MCF 10A (cell line): ENCODE measurements around the gene SMYD4. TPM values are rescaled to one million over a fixed set of nuclear protein-coding genes. Genes with fewer than 3 reads are reported as not detected.
A peak's percentile ranks its signal among the peaks of the same experiment; 100 is the strongest.

Source experiments
- BruUV-seq: library from RNA; stranded (reverse); fragments of 400-500 nt; replicated peaks from 2 replicates; lab custom pipeline; 2021; lab: Mats Ljungman, UMichigan
- CTCF ChIA-PET: fragments of 300-600 bp; sonication (Branson Sonifier 250); formaldehyde crosslinking; extraction: SDS; loops from one replicate; lab custom pipeline; 2021; ENCODE audit warnings: antibody characterized with exemption, inconsistent platforms; lab: Yijun Ruan, JAX
- POLR2A ChIA-PET: fragments of 300-600, 350-650 bp; sonication (Branson Sonifier 250); formaldehyde crosslinking; extraction: SDS; loops from one replicate; lab custom pipeline; 2020; ENCODE audit warnings: antibody characterized with exemption, inconsistent platforms; lab: Yijun Ruan, JAX
- DNase-seq: peaks from one replicate; pipeline ENCODE4 v3.0.0-alpha.2; 2018; ENCODE audit not compliant: unreplicated experiment
- H3K27ac Mint-ChIP-seq: one replicate; pipeline ENCODE4 v1.8.0; 2022; ENCODE audit warnings: mild to moderate bottlenecking, low read depth, mixed read lengths; ENCODE audit not compliant: unreplicated experiment
- H3K27me3 Mint-ChIP-seq: one replicate; pipeline ENCODE4 v1.8.0; 2022; ENCODE audit warnings: mixed read lengths; ENCODE audit not compliant: insufficient read depth, unreplicated experiment
- H3K36me3 Mint-ChIP-seq: one replicate; pipeline ENCODE4 v1.8.0; 2022; ENCODE audit warnings: mild to moderate bottlenecking, moderate library complexity, mixed read lengths; ENCODE audit not compliant: insufficient read depth, unreplicated experiment
- H3K4me1 Mint-ChIP-seq: one replicate; pipeline ENCODE4 v1.8.0; 2022; ENCODE audit warnings: mixed read lengths; ENCODE audit not compliant: insufficient read depth, unreplicated experiment
- H3K4me3 Mint-ChIP-seq: one replicate; pipeline ENCODE4 v1.8.0; 2022; ENCODE audit warnings: mild to moderate bottlenecking, moderate library complexity, mixed read lengths; ENCODE audit not compliant: unreplicated experiment
- H3K9me3 Mint-ChIP-seq: one replicate; pipeline ENCODE4 v1.8.0; 2022; ENCODE audit warnings: mixed read lengths; ENCODE audit not compliant: unreplicated experiment
- intact Hi-C: fragments of 100-400 bp; cut with micrococcal nuclease; formaldehyde crosslinking; loops from 2 replicates; pipeline ENCODE4 v1.14.1; 2022
- total RNA-seq: library from RNA; stranded (reverse); gene quantifications from 2 replicates; pipeline ENCODE4 v1.2.3, GENCODE V29; 2022
- TF ChIP-seq, protein P1 (sequence below): fragments of 200-600 bp; IDR thresholded peaks from one replicate; pipeline ENCODE4 v1.8.0; 2022; ENCODE audit warnings: antibody characterized with exemption, mild to moderate bottlenecking; ENCODE audit not compliant: unreplicated experiment

SMYD4 gene
- total RNA-seq, 1 experiment from 2014 or later = 8.3 TPM

DNA sequence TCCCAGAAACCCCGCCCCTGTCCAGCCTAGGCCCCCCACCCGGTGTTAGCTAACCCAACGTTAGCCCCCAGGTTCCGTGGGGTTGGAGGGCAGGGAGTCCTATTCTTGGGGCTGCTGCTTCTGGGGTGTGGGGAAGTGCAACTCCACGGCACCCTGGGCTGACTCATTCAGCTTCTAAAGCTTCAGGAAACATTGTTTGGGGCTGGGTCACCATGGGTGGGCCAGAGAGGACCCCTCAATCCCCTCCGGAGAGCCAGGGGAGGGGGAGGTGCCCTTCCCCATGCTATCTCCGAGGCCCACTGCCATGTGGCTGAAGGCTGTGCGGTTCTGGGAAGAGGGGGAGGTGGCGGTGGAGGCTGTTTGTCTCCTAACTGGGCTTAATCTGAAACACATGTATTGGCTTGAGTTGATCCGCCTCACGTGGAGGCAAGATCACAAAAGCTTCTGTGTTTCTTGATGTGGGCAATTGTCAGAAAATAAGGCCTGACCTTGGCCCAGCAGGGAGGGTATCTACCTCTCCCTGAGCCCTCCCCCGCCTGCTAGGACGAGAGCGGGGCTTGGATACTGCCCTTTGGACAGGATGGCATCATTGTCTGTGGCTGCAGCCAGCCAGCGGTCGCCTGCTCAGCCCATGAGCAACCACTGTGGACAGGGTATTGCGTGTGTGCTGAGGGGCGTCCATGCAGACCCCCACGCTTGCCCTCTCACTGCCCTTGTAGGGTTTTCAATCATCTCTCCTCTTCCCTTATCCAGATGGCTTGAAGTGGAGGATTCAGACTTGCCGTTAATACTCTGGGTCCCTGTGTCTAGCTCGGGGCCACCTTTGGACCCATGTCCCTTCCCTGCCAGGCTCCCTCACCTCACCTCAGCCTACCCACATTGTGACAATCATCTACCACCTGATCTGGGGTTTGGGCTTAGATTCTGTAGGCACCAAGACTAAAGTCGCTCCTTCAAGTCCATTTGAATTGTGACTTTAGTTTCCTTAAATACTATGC is 66.5 kb downstream of the SMYD4 start:
- H3K4me3 Mint-ChIP-seq = no peak overlapping the region
- ChIA-PET POLR2A (interaction anchor here (0.6 to 2.6 kb wide), 9 partner anchors 7 to 226 kb away, joined by 3 to 10 read pairs (median 4); partner anchors contain the start of genes RPA1 and SMYD4), CTCF (interaction anchor here (1.1 to 1.8 kb wide), 3 partner anchors 21 to 43 kb away, joined by 3 to 6 read pairs (median 4); no protein-coding TSS in a partner anchor)
- TF ChIP-seq, protein P1, sequence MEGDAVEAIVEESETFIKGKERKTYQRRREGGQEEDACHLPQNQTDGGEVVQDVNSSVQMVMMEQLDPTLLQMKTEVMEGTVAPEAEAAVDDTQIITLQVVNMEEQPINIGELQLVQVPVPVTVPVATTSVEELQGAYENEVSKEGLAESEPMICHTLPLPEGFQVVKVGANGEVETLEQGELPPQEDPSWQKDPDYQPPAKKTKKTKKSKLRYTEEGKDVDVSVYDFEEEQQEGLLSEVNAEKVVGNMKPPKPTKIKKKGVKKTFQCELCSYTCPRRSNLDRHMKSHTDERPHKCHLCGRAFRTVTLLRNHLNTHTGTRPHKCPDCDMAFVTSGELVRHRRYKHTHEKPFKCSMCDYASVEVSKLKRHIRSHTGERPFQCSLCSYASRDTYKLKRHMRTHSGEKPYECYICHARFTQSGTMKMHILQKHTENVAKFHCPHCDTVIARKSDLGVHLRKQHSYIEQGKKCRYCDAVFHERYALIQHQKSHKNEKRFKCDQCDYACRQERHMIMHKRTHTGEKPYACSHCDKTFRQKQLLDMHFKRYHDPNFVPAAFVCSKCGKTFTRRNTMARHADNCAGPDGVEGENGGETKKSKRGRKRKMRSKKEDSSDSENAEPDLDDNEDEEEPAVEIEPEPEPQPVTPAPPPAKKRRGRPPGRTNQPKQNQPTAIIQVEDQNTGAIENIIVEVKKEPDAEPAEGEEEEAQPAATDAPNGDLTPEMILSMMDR = no peak
- no peak for DNase-seq
- BruUV-seq = no TSS peak
- no peaks in the 10 kb centered on the region for H3K4me1 Mint-ChIP-seq
- no peaks in the 10 kb centered on the region for H3K36me3 Mint-ChIP-seq
- H3K9me3 Mint-ChIP-seq = no peaks in the 10 kb centered on the region
- H3K27ac Mint-ChIP-seq = peak overlapping the region; percentile 46
- intact Hi-C loops = no loop called here
- no peaks in the 10 kb centered on the region for H3K27me3 Mint-ChIP-seq

DNA sequence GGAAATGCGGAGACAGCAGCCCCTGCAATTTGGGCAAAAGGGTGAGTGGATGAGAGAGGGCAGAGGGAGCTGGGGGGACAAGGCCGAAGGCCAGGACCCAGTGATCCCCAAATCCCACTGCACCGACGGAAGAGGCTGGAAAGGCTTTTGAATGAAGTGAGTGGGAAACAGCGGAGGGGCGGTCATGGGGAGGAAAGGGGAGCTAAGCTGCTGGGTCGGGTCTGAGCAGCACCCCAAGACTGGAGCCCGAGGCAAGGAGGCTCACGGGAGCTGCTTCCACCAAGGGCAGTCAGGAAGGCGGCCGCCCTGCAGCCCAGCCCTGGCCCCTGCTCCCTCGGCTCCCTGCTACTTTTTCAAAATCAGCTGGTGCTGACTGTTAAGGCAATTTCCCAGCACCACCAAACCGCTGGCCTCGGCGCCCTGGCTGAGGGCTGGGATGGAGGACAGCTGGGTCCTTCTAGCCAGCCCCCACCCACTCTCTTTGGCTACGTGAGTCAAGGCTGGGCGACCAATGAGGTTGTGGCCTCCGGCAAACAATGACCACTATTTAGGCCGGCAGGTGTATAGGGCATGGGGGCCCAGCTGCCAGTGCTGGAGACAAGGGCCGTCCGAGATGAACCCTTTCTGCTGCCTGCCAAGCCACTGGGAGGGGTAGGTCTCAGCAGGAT is 67.3 kb downstream of the SMYD4 start:
- no peaks in the 10 kb centered on the region for H3K27me3 Mint-ChIP-seq
- POLR2A ChIA-PET = interaction anchor here (1.2 to 1.7 kb wide), 5 partner anchors 8 to 67 kb away, joined by 3 to 6 read pairs (median 4); partner anchors contain the start of genes RPA1 and SMYD4
- no peaks in the 10 kb centered on the region for H3K36me3 Mint-ChIP-seq
- CTCF ChIA-PET = interaction anchor here (1.1 to 1.3 kb wide), 2 partner anchors 21 to 42 kb away, joined by 3 to 4 read pairs; no protein-coding TSS in a partner anchor
- BruUV-seq = no TSS peak
- no peak overlapping the region for H3K4me3 Mint-ChIP-seq
- TF ChIP-seq, protein P1 = no peak
- intact Hi-C loops = no loop called here
- H3K27ac Mint-ChIP-seq = peak overlapping the region; percentile 39
- no peaks in the 10 kb centered on the region for H3K9me3 Mint-ChIP-seq
- H3K4me1 Mint-ChIP-seq = no peaks in the 10 kb centered on the region
- DNase-seq = no peak

DNA sequence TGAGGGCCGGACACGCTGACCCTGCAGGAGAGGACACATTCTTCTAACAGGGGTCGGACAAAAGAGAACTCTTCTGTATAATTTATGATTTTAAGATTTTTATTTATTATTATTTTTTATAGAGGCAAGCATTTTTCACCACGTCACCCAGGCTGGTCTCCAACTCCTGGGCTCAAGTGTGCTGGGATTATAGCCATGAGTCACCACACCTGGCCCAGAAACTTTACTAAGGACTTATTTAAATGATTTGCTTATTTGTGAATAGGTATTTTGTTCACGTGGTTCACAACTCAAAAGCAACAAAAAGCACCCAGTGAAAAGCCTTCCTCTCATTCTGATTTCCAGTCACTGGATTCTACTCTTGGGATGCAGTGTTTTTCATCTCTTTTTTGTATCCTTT is 70.2 kb downstream of the SMYD4 start:
- H3K9me3 Mint-ChIP-seq = no peaks in the 10 kb centered on the region
- ChIA-PET CTCF (no interaction called here), POLR2A (no interaction called here)
- H3K27ac Mint-ChIP-seq = no peak overlapping the region
- intact Hi-C loops = no loop called here
- TF ChIP-seq, protein P1 = no peak
- H3K36me3 Mint-ChIP-seq = no peaks in the 10 kb centered on the region
- H3K27me3 Mint-ChIP-seq = no peaks in the 10 kb centered on the region
- DNase-seq = peak; percentile 57
- no peaks in the 10 kb centered on the region for H3K4me1 Mint-ChIP-seq
- no TSS peak for BruUV-seq
- H3K4me3 Mint-ChIP-seq = no peak overlapping the region

DNA sequence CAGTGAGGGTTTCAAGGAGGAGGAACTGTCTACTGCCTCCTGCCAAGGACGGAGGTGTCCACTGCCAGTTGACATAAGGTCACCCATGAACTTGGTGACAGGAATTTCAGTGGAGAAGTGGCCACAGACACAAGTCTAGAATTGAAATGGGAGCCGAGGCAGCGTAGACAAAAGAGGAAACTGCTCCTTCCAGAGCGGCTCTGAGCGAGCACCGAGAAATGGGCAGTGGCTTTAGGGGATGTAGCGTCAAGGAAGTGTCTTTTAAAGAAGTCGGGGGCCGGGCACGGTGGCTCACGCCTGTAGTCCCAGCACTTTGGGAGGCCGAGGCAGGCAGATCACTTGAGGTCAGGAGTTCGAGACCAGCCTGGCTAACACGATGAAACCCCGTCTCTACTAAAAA is 70.9 kb downstream of the SMYD4 start:
- no peak overlapping the region for H3K4me3 Mint-ChIP-seq
- BruUV-seq = no TSS peak
- H3K36me3 Mint-ChIP-seq = no peaks in the 10 kb centered on the region
- DNase-seq = no peak
- POLR2A ChIA-PET = no interaction called here
- H3K27ac Mint-ChIP-seq = peak overlapping the region; percentile 80
- no peaks in the 10 kb centered on the region for H3K4me1 Mint-ChIP-seq
- CTCF ChIA-PET = no interaction called here
- H3K9me3 Mint-ChIP-seq = no peaks in the 10 kb centered on the region
- H3K27me3 Mint-ChIP-seq = no peaks in the 10 kb centered on the region
- intact Hi-C loops = no loop called here
- TF ChIP-seq, protein P1 = no peak
